Adrenal gland (tissue), 5 donors: ENCODE results near the gene PCGF1.

Experiments used
- CTCF ChIP-seq, 6 experiments: fragments of 450-650 bp in 4 of 6; fragments of 200-600 bp in 2 of 6; sonication (generic) in 1 of 6; IDR thresholded peaks; 1 replicate in 5 of 6; 2 replicates in 1 of 6; pipeline versions ENCODE4 v1.5.1 to v1.8.0; 2016 to 2021; ENCODE audit warnings: antibody characterized with exemption in 6 of 6, mild to moderate bottlenecking in 2 of 6, moderate library complexity in 1 of 6
- POLR2A ChIP-seq, 2 donors: fragments of 450-650 bp; IDR thresholded peaks; one replicate each; pipeline ENCODE4 v1.6.1; 2017; ENCODE audit warnings: antibody characterized with exemption in 2 of 2, mild to moderate bottlenecking in 2 of 2, moderate library complexity in 1 of 2
- donor health status: DM: no; HTN: no; CAD: no.

DNA sequence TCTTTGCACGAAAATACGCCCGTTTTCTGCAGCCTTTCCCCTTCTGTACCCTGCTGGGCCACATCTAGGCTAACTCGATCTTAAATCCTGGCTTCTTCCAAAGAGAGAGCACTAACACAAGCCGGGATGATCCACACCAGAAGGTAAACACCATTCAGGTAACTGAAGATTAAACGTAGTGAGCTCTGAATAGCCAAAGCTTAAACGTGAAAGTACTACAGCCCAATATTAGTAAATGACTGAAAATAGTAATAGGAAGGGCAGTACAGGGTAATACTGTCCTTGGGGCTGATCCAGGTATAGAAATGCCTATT lies 34.6 kb downstream of the PCGF1 start:
- TF ChIP-seq POLR2A (IDR thresholded peaks at IDR 0.05): no peak
- no peak for TF ChIP-seq CTCF (IDR thresholded peaks at IDR 0.05)
